GM18507 (cell line): ENCODE data around the gene COPZ2.

Experiments
- DNase-seq: peaks from one replicate; pipeline ENCODE4 v3.0.0; 2011; ENCODE audit warnings: low read depth; ENCODE audit not compliant: insufficient read length; ENCODE audit errors: extremely low spot score
- FAIRE-seq: peaks from 2 replicates; lab custom pipeline; 2011; peaks lifted over from hg19 to GRCh38; lab: Jason Lieb, UNC

COPZ2 gene

GRCh38 chr17:48057626-48058025 is 20.0 kb upstream of the COPZ2 start:
- FAIRE-seq (no peak), DNase-seq (no peak)

- no peak for FAIRE-seq
- DNase-seq, result no peak
These were observed 19.3 kb upstream of the COPZ2 start for GRCh38 chr17:48056879-48057278.

- FAIRE-seq, result no peak
These were observed 18.7 kb upstream of the COPZ2 start for GRCh38 chr17:48056246-48056745.

GRCh38 chr17:48055531-48056245 is 18.1 kb upstream of the COPZ2 start:
- FAIRE-seq (peak; percentile 94), DNase-seq (no peak)

More at GRCh38 chr17:48056246-48056745, 18.7 kb upstream of the COPZ2 start:
- no peak for DNase-seq

- FAIRE-seq, result no peak
- no peak for DNase-seq
These were observed 16.9 kb upstream of the COPZ2 start for GRCh38 chr17:48054238-48055185.

GRCh38 chr17:48053758-48054237 is 16.2 kb upstream of the COPZ2 start:
- DNase-seq (no peak), FAIRE-seq (no peak)

- DNase-seq, result no peak
- no peak for FAIRE-seq
These were observed 15.6 kb upstream of the COPZ2 start for GRCh38 chr17:48052956-48053757.

GRCh38 chr17:48051706-48052486 is 14.3 kb upstream of the COPZ2 start:
- no peak for DNase-seq
- no peak for FAIRE-seq

GRCh38 chr17:48051283-48051682 is 13.7 kb upstream of the COPZ2 start:
- no peak for DNase-seq
- FAIRE-seq, result no peak

GRCh38 chr17:48048384-48049126 is 11.0 kb upstream of the COPZ2 start:
- DNase-seq (no peak), FAIRE-seq (peak; percentile 73)

- FAIRE-seq (peak; percentile 93), DNase-seq (peak; percentile 85)
These were observed 10.3 kb upstream of the COPZ2 start, which contains the start of gene NFE2L1 for GRCh38 chr17:48047741-48048383. TSS of gene NFE2L1 (plus strand) at chr17:48048359. CDS start at chr17:48051119, 2,760 bp downstream.

GRCh38 chr17:48047113-48047740 is 9.6 kb upstream of the COPZ2 start:
- DNase-seq, result no peak
- no peak for FAIRE-seq

- FAIRE-seq, result no peak
These were observed 8.7 kb upstream of the COPZ2 start for GRCh38 chr17:48046296-48046695.

GRCh38 chr17:48045316-48046001 is 7.9 kb upstream of the COPZ2 start:
- no peak for DNase-seq
- no peak for FAIRE-seq

More at GRCh38 chr17:48046296-48046695, 8.7 kb upstream of the COPZ2 start:
- DNase-seq, result no peak

GRCh38 chr17:48044851-48045250 is 7.3 kb upstream of the COPZ2 start:
- FAIRE-seq (no peak), DNase-seq (no peak)

GRCh38 chr17:48043176-48043575 is 5.6 kb upstream of the COPZ2 start:
- no peak for DNase-seq
- no peak for FAIRE-seq
